AG09319 (cell line): ENCODE data around the gene AGK.

Experiments used
- DNase-seq: peaks from one replicate; pipeline ENCODE4 v3.0.0-alpha.2; 2010; ENCODE audit warnings: low read depth; ENCODE audit errors: extremely low read depth
- TF ChIP-seq, protein P1 (sequence below): IDR thresholded peaks from 2 replicates; pipeline ENCODE4 v1.5.1; 2011; ENCODE audit warnings: low read depth, mild to moderate bottlenecking, inconsistent platforms, low read length, moderate library complexity

AGK gene

GRCh38 chr7:141700848-141701371, 149.7 kb downstream of the AGK start:
- TF ChIP-seq, protein P1, sequence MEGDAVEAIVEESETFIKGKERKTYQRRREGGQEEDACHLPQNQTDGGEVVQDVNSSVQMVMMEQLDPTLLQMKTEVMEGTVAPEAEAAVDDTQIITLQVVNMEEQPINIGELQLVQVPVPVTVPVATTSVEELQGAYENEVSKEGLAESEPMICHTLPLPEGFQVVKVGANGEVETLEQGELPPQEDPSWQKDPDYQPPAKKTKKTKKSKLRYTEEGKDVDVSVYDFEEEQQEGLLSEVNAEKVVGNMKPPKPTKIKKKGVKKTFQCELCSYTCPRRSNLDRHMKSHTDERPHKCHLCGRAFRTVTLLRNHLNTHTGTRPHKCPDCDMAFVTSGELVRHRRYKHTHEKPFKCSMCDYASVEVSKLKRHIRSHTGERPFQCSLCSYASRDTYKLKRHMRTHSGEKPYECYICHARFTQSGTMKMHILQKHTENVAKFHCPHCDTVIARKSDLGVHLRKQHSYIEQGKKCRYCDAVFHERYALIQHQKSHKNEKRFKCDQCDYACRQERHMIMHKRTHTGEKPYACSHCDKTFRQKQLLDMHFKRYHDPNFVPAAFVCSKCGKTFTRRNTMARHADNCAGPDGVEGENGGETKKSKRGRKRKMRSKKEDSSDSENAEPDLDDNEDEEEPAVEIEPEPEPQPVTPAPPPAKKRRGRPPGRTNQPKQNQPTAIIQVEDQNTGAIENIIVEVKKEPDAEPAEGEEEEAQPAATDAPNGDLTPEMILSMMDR: no peak
- DNase-seq: no peak

DNA sequence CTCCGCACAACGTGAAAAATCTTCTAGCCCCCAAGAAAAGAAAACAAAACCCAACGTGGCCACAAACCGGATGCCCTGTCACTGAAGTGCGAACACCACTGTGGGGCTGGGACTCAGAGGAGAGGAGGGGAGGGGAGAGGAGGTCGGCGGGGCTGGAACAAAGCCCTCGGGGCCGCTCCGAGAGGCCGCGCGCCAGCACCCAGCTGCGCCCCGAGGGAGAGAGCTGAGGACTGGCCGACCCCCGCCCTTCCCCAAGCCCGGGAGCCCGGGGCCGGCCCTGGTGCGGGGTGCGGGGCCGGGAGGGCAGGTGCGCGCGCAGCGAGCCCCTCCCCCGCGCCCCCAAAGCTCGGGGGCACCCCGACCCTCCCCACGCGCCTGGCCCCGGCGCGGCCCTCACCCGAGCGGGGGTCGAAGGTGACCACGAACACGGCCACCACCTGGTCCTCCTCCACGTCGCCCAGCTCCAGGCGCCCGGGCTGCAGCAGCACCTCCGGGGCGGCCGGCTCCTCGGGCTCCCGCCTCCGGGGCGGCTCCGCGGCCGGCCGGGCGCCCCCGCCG, 150.4 kb downstream of the AGK start:
- no peak for DNase-seq
- TF ChIP-seq, protein P1: no peak

GRCh38 chr7:141702047-141702567, 150.9 kb downstream of the AGK start, which contains the start of gene DENND11:
TSS of gene DENND11 (minus strand) at chr7:141702166. CDS start at chr7:141702153, 13 bp downstream.
- DNase-seq: no peak

GRCh38 chr7:141702892-141703291, 151.7 kb downstream of the AGK start:
- DNase-seq: no peak
- TF ChIP-seq, protein P1: no peak

More at GRCh38 chr7:141702047-141702567, 150.9 kb downstream of the AGK start, which contains the start of gene DENND11:
- TF ChIP-seq, protein P1: no peak

DNA sequence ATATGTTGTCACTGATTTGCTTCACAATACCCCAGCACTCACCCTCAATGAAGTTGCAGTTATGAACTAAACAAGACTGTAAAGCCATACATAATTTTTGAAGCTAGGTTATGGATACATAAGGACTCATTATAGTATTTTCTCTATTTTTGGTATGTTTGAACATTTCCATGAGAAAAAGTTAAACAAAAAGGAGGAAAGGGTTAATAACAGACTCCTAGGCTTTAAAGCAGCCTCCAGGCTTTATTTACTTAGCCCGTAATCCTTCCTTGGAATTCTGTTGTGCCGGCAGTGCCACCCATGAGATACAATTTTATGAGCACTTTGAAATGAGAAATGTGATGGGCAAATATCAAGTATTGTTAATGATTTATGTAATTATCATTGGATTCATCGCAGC, 152.9 kb downstream of the AGK start:
- no peak for DNase-seq
- TF ChIP-seq, protein P1: no peak

DNA sequence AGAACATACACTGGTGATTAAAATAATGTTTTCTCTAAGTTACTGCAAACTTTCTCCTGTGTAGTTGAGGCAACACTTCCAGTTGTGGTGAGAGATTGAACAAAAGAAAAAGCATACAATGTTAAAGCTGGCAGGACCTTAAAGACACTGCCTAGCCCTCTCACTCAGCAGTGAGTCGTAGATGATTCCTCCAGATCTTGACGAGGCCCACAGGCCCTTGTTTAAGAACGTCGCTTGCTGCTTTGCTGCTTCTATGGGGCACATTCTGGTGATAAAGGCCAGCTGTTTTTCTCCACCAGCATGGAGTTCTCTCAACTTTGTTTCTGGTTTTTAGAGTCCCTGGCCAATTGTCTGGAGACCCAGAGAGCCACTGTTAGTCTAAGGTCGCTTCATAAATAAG, 153.5 kb downstream of the AGK start:
- TF ChIP-seq, protein P1: no peak
- no peak for DNase-seq
